Mesenteric fat pad (tissue), 1 donor: ENCODE results near the gene SRPK2. TPM values are rescaled to one million over a fixed set of nuclear protein-coding genes. Genes with fewer than 3 reads are reported as not detected.
"Not testable (repeated sequence)": the region's sequence is repeated elsewhere in the genome, so short reads cannot be mapped to it uniquely, and the experiment has no call there.

Experiments used
- DNase-seq: peaks from one replicate; pipeline ENCODE4 v3.0.0-alpha.2; 2020; ENCODE audit warnings: low spot score
- total RNA-seq: library from RNA; stranded (reverse); fragmentation: NEBNext Ultra II Directional; extraction: Animal tissue kit (Norgen Biotek cat#: 25700); gene quantifications from one replicate; pipeline ENCODE4 v1.2.1, GENCODE V29; 2021
- donor health status: DM: yes; HTN: yes; CAD: no.

The SRPK2 gene
- total RNA-seq, 1 donor from 2014 or later, result 42.5 TPM

DNA sequence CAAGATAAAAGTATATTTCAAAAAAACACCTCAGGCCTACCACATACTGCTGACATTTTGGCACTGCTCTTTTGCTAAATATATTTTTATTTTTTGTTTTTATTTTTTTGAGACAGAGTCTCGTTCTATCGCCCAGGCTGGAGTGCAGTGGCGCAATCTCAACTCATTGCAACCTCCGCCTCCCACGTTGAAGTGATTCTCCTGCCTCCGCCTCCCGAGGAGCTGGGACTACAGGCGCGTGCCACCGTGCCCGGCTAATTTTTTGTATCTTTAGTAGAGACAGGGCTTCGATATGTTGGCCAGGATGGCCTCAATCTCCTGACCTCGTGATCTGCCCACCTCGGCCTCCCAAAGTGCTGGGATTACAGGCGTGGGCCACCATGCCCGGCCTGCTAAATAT, 193.8 kb downstream of the SRPK2 start:
- not testable (repeated sequence) for DNase-seq

DNA sequence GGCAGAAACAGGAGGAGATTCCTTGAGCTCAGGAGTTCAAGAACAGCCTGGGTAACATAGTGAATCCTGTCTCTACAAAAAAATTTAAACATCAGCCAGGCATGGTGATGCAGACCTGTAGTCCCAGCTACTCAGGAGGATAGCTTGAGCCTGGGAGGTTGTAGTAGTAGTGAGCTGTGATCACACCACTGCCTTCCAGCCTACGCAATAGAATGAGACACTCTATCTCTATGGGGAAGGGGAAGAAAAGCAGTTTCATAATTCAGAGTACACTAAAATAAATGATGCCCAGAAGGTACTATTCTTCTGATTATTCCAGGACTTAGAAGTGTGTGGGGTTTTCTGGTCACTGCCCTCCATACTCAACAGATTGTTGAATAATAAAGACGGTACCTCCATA, 197.4 kb downstream of the SRPK2 start:
- DNase-seq, result no peak

DNA sequence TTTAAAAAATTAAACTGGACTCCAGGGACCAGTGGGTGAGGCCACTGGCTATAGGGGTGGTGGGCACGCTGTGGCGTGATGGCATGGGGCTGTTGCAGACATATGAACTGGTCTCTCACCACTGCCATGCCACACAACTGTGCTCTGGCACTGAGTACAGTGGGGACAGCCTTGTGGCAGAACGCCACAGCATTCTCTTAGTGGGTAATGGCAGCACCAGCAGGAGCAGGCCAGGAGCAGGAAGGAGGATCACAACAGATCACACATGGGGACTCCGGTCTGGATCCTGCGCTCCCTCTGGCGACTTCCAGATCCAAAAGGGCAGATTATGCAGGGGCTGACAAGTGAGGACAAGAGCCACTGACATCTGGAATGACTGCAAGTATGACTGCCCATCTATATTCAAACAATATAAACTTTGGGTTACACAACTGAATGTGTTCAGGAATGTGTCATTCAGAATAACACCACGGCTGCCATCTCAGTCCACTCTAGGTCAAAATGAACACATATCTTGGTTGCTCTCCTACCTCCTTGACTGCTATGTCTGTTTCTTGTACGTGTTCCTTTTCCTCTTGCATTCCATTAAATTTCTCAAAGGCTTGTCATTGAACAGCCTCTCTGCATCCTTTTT, 198.7 kb downstream of the SRPK2 start:
- no peak for DNase-seq

DNA sequence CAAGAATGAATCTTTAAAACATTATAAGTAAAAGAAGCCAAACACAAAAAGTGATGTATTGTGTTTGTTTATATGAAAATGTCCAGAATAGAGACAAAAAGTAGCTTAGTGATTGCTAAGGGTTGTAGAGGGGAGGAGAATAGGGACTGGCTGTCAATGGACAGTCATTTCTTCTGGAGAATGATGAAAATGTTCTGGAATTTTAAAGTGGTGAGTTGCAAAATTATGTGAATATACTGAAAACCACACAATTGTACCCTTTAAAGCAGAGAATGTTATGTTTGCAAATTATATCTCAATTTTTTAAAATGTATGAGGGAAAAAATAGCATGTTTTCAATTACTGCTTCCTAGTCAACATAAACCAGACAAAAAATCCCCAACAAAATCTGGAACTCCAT, 200.5 kb downstream of the SRPK2 start:
- no peak for DNase-seq

DNA sequence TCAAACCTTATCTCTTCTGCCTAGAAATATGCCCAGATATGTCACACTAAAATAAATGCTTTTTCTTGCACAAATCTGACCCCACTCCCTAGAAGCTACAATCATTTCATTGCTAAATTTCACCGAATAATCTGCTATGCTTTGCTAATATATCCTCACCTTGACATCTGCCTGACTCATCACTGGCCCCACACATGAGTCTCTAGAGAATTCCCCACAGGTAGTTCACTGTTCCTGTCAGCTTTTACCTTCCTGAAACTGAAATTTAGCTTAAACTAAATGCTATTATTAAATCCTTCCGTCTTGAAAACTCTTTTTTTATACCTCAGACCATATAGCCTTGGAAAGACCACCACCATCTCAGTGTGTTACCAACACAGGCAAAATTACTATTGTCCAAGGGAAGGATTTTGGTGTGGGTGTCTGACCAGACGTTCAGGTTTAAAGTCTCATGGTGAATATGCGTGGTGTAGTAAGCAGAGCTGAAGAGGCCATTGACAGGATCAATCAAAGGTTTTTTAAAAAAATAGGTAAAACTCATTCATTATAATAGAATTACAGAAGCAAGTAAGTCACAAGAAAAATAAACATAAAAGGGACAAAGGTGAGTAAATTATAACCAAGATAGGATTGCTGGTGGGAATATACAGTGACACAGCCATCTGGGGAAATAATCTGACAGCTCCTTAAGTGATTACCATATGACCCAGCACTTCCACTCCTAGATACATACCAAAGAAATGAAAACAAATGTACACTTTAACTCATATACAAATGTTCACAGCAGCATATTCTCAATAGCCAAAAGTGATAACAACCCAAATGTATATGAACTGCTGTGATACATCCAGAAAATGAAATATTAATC, 201.2 kb downstream of the SRPK2 start:
- no peak for DNase-seq

GRCh38 chr7:105185290-105186010, 203.3 kb downstream of the SRPK2 start:
- DNase-seq, result no peak

- no peak for DNase-seq
These were observed 208.7 kb downstream of the SRPK2 start for GRCh38 chr7:105180002-105180401.

DNA sequence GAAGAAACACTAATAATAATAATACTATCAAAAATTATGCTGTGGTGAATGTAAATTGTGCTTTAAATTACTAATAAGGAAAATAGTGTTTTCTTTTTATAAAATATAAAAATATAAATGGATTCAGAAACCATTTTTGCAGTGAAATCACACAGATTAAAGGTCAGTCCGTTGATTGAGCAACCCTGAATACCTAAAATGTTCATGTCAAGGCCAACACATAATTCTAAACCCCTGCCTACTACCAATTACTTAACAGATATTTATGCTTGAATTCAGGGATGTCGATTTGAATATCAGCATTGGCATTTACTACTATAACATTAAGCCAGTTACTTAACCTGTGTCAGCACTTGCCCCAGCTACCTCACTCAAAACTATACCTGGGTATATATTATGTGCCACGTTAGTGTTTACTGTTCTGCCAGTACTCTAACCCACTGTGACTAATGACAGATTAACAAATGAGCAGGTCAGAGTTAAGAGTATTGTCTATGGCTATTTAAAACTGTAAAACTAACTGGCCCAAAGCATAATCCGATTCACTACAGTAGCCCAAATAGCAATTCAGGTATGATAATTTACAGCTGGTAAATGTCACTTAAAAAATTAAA, 209.7 kb downstream of the SRPK2 start:
- no peak for DNase-seq

DNA sequence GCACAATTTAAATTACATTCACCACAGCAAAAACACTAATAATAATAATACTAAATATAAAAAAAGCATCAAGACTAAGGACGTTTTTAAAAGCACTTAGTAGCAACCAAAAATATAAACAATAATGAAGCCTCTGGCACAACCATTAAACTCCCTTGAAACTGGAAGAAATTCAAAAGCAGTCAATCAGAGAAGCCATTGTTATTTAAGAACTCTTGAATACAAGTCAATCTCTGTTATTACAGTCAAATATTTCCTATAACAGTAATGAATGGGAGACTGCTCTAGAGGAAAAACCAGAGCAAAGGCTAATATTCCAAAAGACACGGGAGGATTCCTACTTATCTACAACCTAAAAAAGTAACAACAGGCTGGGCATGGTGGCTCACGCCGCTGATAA, 210.5 kb downstream of the SRPK2 start:
- no peak for DNase-seq

DNA sequence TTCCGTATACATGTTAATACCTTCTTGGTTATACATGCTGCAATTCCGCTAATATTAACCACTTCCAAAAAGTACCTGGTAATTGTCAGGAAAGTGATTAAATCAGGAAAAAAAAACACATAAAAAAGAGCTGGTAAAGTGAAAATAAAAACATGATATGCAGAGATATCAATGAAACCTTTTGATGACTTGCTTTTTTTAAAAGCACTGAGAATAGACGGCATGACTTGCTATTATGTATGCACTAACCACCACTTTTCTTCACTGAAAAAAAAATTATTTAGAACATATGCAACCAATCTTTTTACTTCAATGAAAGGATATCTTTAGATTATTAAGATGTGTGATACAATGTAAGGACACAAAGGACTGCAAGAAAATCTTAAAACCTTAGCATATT, 211.7 kb downstream of the SRPK2 start:
- DNase-seq, result no peak

DNA sequence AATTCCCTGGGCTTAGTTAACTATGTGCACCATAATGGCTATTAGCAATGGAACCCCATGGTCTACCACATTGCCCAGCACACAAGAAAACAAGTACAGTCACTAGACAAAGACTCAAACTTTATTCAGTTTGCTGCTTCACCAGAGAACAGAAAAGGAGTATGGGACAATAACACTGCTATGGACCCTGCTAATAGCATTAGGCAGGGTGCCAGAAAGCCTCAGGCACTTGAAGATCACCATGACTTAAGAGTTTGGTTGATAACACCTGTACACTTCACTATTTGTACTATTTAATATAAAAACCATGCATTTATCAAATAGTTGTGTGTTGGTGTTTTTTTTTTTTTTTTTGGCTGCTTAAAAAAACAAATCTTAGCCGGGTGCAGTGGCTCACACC, 215.1 kb downstream of the SRPK2 start:
- DNase-seq, result no peak

GRCh38 chr7:105164751-105165150, 224.0 kb downstream of the SRPK2 start:
- no peak for DNase-seq

GRCh38 chr7:105163718-105164117, 225.0 kb downstream of the SRPK2 start:
- DNase-seq, result no peak

DNA sequence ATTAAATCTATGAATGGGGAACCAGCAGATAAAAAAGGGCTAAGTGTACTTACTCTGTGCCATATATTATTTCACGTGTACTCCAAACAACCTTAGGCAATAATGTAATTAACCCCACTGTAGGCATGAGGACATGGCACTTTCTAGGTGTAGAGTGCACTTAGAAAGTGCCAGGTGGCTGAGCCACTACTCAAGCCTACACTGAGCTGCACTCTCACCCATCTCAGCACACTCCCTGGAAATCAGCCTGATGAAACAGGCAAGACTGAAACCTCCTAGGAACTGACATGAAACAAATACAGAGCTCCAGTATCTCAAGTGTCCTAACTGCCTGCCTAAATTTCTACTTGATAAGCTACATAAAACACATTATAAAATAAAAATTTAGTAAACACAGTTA, 227.4 kb downstream of the SRPK2 start:
- no peak for DNase-seq

GRCh38 chr7:105157278-105157677, 231.4 kb downstream of the SRPK2 start:
- no peak for DNase-seq

DNA sequence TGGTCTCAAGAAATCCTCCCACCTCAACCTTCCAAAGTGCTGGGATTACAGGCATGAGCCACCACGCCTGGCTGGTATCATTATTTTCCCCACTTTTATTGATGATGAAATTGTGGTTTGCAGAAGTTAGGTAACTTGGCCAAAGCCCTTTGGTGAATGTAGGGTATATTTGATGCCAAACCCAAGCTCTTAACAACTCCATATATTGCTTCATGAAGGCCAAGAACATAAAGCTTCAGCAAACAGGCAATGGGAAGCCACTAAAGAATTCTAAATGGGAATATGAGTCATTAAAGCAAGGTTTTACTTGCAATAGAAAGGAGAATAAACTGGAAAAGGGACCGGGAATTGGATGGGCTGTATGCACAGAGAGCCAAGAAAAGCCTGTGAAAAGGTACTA, 232.0 kb downstream of the SRPK2 start:
- DNase-seq, result no peak

DNA sequence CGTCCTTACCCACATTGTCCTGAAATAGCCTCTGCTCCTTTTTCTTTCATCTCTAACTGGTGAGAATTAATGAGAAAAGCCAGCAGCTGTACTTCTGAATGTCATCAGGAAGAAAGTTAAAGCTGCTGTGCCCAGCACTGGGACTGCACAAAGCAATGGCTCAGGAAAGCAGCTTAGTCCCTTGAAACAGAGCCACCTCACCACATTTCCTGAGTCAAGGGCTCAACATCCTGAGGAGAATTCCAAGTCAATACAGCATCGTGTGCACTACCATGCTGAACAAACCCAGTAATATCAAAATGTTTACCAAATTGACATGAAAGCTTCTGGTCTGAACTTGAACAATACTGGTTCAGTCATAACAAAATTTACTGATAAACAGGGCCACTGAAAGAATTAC, 234.6 kb downstream of the SRPK2 start:
- no peak for DNase-seq

DNA sequence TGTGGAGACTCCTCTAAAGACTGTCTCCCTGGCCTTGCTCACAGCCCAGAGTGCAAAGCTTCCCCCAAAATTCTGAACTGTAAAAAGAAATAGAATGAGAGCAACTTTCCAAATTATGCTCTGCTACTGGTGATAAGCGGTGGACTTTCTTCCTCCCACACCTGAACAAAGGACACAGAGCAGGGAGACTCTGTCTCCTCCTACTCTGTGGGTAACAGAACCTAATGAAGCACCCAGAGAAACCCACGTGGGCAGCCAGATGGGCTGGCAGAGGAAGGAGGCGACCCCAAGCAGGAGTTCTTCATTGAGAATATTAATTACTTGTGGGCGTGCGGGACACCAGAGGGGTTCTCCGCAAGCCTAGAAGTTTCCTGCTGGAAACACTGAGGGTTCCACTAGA, 235.2 kb downstream of the SRPK2 start:
- DNase-seq, result no peak

GRCh38 chr7:105151152-105151551, 237.6 kb downstream of the SRPK2 start:
- DNase-seq, result no peak

DNA sequence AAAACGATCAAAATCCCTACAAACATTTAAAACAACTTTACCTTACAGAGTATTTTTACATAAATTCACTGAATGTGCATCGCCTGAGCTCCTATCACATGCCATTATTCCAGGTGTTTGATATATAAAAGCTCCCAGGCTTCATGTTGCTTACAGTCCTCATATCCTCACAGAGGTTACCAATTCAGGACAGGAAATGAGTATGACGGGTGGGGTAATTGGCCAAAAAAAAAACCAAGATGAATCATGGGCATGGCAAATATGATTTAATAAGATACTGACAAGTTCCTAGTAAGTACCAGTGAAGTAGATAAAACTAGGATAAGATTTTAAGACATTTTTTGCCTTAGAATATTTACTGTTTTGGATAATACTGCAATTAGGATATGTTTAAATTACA, 238.9 kb downstream of the SRPK2 start:
- no peak for DNase-seq

DNA sequence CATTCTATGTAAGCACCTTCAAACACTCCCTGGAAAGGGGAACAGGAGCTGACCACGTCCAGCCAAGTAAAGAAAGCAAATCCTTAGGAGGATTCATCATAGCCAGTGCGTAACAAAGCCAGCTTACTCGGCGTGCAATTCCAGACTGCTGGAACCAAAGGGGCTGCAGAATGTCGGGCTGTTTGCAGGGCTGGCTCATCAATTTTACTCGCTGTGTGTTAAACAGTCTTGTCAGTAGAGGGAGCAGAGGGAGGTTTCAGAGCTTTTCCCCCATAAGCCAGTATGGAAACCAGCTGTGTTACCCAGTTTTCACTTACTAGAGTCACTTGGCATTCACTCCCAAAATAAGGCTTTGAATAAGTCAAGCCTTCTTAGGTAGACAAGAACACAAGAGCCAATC, 247.7 kb downstream of the SRPK2 start:
- DNase-seq, result no peak

- DNase-seq, result no peak
These were observed 249.3 kb downstream of the SRPK2 start for GRCh38 chr7:105139381-105139780.
